Activated CD8-positive, alpha-beta memory T cell treated with anti-CD3 and anti-CD28 coated beads, Interleukin-2, amount 10 ng/mL, durations not matched to agents 7 days and 5 days (primary cell): Measurements from ENCODE around the gene ERI3. TPM values are rescaled to one million over a fixed set of nuclear protein-coding genes. Genes with fewer than 3 reads are reported as not detected.

Experiments used
- ATAC-seq: fragments of 150-1000 bp; cut with Tn5 transposase; one replicate; pipeline ENCODE4 v1.10.0; 2021; ENCODE audit warnings: moderate library complexity
- CTCF ChIA-PET: fragments of 350-600 bp; sonication (Branson Sonifier 250); formaldehyde crosslinking; loops from one replicate; lab custom pipeline; 2021; ENCODE audit warnings: antibody characterized with exemption; lab: Charles Lee
- DNase-seq: peaks from one replicate; pipeline ENCODE4 v3.0.0-alpha.2; 2020
- H3K27ac Mint-ChIP-seq: one replicate; pipeline ENCODE4 v1.8.0; 2021; ENCODE audit warnings: mild to moderate bottlenecking, mixed read lengths
- H3K27me3 Mint-ChIP-seq: one replicate; pipeline ENCODE4 v1.8.0; 2021; ENCODE audit warnings: mixed read lengths
- H3K36me3 Mint-ChIP-seq: one replicate; pipeline ENCODE4 v1.8.0; 2021; ENCODE audit warnings: mild to moderate bottlenecking, mixed read lengths
- H3K4me1 Mint-ChIP-seq: one replicate; pipeline ENCODE4 v1.8.0; 2021; ENCODE audit warnings: mixed read lengths
- H3K4me3 Mint-ChIP-seq: one replicate; pipeline ENCODE4 v1.8.0; 2021; ENCODE audit warnings: mild to moderate bottlenecking, moderate library complexity, mixed read lengths
- H3K9me3 Mint-ChIP-seq: one replicate; pipeline ENCODE4 v1.8.0; 2022; ENCODE audit warnings: low read depth, mixed read lengths
- total RNA-seq, 2 experiments: library from RNA; stranded (reverse); gene quantifications; one replicate each; pipeline ENCODE4 v1.2.3, GENCODE V29; 2021

The ERI3 gene
- total RNA-seq, 2 experiments from 2014 or later: 27.2 to 30.4 TPM

DNA sequence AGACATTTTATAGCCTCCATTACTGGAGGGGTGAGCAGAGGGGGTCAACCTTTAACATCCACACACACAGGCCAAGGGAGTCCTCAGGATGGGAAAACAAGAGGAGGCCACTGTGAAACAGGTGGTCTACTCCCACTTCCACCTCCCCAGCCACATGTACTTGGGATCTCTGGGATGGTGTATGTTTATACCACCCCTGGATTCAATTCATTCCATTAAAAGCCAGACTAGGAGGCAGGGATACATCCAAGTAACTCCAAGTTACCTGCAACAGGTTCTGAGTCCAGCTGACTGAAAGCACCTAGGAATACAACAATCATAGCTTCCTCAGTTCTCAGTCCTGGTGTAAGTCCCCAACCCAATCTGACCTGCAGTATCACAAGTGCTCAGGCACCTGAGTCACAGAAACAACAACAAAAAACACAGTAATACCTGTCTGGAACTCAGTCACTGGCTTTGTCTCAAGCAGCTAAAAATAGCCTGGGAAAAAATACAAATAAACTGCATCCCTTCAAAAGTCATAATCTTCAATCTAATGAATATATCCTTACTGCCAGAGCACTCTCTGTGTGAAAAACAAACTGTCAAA is 9.8 kb downstream of the ERI3 start:
- no peak for DNase-seq
- H3K27me3 Mint-ChIP-seq: no peaks in the 10 kb centered on the region
- no peaks in the 10 kb centered on the region for H3K36me3 Mint-ChIP-seq
- H3K4me3 Mint-ChIP-seq: no peak overlapping the region
- CTCF ChIA-PET: interaction anchor here (1.0 kb wide), 1 partner anchor 128 kb away, joined by 3 read pairs; no protein-coding TSS in a partner anchor
- H3K27ac Mint-ChIP-seq: no peak overlapping the region
- no peaks in the 10 kb centered on the region for H3K4me1 Mint-ChIP-seq
- no peaks in the 10 kb centered on the region for H3K9me3 Mint-ChIP-seq
- ATAC-seq: no peak

DNA sequence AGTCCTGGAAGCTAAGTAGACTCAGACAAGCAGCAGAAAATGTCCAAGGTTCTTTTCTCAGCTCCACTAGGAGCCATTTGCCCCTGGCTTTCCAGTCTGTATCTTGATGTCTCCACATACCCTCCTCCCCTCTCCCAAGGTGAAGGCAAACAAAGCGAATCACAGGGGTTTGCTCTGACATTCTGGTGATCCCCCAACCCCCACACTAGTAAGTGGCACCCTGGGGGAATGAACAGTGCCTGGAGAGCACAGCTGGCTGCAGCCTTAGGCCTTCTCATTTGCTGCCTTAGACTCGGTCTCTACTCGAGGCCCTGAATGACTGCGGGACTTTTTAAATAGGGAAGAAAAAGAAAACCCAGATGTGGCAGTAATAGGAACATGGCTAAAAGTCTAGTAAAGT is 15.3 kb downstream of the ERI3 start:
- CTCF ChIA-PET: no interaction called here
- no peak overlapping the region for H3K4me3 Mint-ChIP-seq
- no peak overlapping the region for H3K27ac Mint-ChIP-seq
- no peak for DNase-seq
- no peaks in the 10 kb centered on the region for H3K9me3 Mint-ChIP-seq
- H3K36me3 Mint-ChIP-seq: peaks cover 21% of the 10 kb centered on the region
- H3K27me3 Mint-ChIP-seq: no peaks in the 10 kb centered on the region
- H3K4me1 Mint-ChIP-seq: no peaks in the 10 kb centered on the region
- no peak for ATAC-seq

DNA sequence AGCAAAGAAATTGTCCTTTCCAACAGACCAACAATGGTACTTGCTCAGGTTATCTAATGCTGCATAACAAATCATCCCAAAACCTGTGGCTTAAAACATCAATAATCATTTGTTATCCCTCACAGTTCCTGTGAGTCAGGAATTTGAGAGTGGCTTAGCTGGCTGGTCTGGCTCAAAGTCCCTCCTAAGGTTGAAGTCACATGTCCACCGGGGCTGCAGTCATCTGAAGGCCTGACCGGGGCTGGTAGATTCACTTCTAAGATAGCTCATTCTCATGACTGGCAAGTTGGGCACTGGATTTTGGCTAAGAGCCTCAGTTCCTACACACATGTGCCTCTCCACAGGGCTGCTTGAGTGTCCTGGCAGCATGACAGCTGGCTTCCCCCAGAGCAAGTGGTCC is 16.9 kb downstream of the ERI3 start:
- Mint-ChIP-seq H3K4me1 (no peaks in the 10 kb centered on the region), H3K9me3 (no peaks in the 10 kb centered on the region), H3K4me3 (no peak overlapping the region), H3K36me3 (peaks cover 21% of the 10 kb centered on the region), H3K27me3 (no peaks in the 10 kb centered on the region), H3K27ac (no peak overlapping the region)
- ATAC-seq (no peak), DNase-seq (no peak)
- CTCF ChIA-PET: interaction anchor here (0.8 to 1.4 kb wide), 2 partner anchors 11 to 22 kb away, joined by 3 read pairs; no protein-coding TSS in a partner anchor

DNA sequence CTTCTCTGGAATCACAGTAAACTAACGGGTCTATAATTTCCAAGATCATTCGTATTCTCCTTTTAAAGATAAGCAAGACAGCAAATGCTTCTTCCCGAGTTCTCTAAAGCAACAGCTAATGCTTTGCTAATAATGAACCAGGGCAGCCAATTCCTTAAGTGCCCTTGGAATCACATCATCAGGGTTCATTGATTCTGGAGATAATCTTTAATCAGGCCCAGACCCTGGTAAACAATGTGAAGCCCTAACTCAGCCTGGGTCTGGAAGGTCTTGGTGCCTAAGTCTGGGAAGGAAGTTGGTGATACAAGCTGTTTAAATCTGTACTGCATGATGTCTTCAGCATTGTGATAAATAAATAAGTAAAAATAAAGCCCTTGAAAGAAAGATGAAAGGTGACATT is 18.4 kb downstream of the ERI3 start:
- CTCF ChIA-PET: no interaction called here
- no peak for DNase-seq
- no peaks in the 10 kb centered on the region for H3K27me3 Mint-ChIP-seq
- no peaks in the 10 kb centered on the region for H3K4me1 Mint-ChIP-seq
- peaks cover 21% of the 10 kb centered on the region for H3K36me3 Mint-ChIP-seq
- no peak overlapping the region for H3K4me3 Mint-ChIP-seq
- no peak for ATAC-seq
- H3K27ac Mint-ChIP-seq: no peak overlapping the region
- H3K9me3 Mint-ChIP-seq: no peaks in the 10 kb centered on the region

DNA sequence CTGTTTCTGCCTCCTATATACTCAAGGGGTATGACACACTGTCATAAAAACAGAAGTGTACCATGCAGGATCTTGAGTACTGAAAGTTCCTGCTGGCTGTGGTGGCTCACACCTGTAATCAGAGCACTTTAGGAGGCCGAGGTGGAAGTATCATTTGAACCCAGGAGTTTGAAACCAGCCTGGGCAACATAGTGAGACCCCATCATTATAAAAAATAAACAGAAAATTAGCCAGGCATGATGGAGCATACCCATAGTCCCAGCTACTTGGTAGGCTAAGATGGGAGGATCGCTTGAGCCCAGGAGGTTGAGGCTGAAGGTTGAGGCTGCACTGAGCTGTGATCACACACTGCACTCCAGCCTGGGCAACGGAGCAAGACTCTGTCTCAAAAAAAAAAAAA is 20.1 kb downstream of the ERI3 start:
- Mint-ChIP-seq H3K9me3 (no peaks in the 10 kb centered on the region), H3K4me3 (no peak overlapping the region), H3K36me3 (peaks cover 21% of the 10 kb centered on the region), H3K27me3 (no peaks in the 10 kb centered on the region), H3K27ac (no peak overlapping the region), H3K4me1 (no peaks in the 10 kb centered on the region)
- DNase-seq (no peak), ATAC-seq (no peak)
- CTCF ChIA-PET: no interaction called here

DNA sequence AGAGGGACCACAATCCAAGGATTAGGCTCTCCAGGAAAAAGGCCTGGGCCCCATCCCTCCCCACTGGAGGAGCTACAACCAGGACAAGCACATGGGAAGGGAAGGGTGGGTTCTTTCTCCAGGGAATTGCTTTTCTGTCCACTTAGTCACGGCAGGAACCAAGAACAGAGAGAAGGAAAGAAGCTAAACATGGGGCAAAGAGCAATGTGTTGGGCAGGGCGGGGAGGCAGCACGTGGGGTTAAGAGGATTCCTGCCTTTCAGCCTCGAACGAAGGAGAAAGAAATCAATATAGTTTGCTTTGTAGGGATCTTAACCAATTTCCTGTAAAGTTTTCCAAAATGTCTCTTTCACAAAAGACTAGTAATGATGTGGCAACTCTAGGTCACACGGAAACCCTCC is 21.7 kb downstream of the ERI3 start:
- CTCF ChIA-PET: no interaction called here
- Mint-ChIP-seq H3K27ac (no peak overlapping the region), H3K4me3 (no peak overlapping the region), H3K9me3 (no peaks in the 10 kb centered on the region), H3K4me1 (no peaks in the 10 kb centered on the region), H3K27me3 (no peaks in the 10 kb centered on the region), H3K36me3 (peaks cover 13% of the 10 kb centered on the region)
- ATAC-seq (no peak), DNase-seq (no peak)

DNA sequence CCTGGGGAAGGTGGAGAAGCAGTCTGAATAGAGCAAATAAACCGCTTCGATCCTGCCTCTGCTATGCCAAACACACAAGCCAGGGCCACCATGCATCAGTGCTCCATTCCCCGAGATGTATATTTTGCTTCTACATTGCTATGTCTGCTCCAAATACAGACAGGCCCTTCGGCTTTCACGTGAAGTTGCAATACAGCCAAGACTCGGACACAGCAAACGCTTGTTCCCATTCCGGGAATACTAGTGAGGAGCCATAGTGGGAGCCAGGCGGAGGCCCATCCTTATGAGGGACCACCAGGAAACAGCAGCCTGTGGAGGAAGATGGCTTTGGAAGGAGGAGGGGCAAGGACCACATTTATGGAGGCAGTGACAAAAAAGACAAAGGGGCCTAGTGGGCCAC is 22.6 kb downstream of the ERI3 start:
- Mint-ChIP-seq H3K9me3 (no peaks in the 10 kb centered on the region), H3K36me3 (peaks cover 5% of the 10 kb centered on the region), H3K27me3 (no peaks in the 10 kb centered on the region), H3K4me3 (no peak overlapping the region), H3K4me1 (no peaks in the 10 kb centered on the region), H3K27ac (no peak overlapping the region)
- no peak for DNase-seq
- no peak for ATAC-seq
- CTCF ChIA-PET: no interaction called here

DNA sequence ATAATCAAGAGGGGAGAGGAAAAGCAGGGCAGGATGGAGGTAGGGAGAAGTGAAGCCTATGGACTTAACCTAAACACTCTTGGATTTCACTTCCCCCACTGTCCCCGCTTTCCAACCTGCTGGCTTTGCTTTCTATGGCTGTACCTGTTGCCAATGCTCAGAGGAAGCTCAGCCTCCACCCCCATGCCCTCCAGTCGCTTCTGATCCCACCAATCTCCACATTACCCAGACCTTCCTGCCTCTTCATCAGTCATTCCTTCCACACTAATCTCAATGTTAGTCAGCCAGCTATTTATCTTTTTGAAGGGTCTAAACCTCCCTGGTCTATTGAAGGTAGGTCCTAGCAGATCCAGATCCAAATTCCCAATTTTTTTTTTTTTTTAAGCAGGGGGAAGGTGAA is 24.1 kb downstream of the ERI3 start:
- no peaks in the 10 kb centered on the region for H3K9me3 Mint-ChIP-seq
- peaks cover 1% of the 10 kb centered on the region for H3K36me3 Mint-ChIP-seq
- no peak overlapping the region for H3K27ac Mint-ChIP-seq
- H3K4me3 Mint-ChIP-seq: no peak overlapping the region
- CTCF ChIA-PET: no interaction called here
- no peaks in the 10 kb centered on the region for H3K27me3 Mint-ChIP-seq
- H3K4me1 Mint-ChIP-seq: no peaks in the 10 kb centered on the region
- no peak for DNase-seq
- ATAC-seq: no peak

DNA sequence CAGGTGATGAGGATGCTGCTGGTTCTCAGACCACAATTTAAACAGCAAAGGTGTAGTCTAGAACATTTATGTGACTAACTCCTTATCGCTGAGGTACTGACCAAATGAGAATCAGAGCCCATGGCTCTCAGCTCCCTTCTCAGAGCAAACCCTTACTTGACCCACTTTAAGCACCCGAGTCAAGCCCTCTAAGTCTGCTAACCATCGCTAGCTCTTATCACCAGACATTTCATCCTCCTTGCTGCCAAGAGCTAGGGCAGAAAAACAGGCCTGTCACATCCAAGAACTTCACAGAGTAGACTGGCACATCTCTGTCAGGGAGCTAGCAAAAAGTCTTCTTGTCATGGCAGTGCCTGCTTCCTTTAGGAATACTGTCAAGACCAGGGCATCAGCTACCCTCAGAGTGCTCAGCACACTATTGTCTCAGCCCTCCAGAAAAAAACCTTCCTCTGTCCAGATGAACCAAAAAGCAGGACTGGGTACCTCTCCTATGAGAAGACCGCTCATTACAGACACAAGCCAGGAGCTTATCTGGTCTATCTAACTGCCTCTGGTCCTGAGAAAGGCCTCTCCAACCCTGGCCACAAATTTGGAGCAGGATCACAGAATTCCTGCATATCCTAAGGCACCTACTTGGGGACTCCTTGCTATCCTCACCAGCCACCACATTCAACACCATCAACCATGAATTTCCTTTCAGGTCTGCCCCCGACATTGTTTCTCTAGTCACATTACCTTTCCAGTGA is 26.2 kb downstream of the ERI3 start:
- H3K9me3 Mint-ChIP-seq: no peaks in the 10 kb centered on the region
- H3K27ac Mint-ChIP-seq: no peak overlapping the region
- ATAC-seq (no peak), DNase-seq (no peak)
- no peak overlapping the region for H3K4me3 Mint-ChIP-seq
- H3K27me3 Mint-ChIP-seq: no peaks in the 10 kb centered on the region
- no peaks in the 10 kb centered on the region for H3K4me1 Mint-ChIP-seq
- CTCF ChIA-PET: interaction anchor here (0.9 to 1.2 kb wide), 2 partner anchors 111 to 324 kb away, joined by 3 read pairs; no protein-coding TSS in a partner anchor
- H3K36me3 Mint-ChIP-seq: no peaks in the 10 kb centered on the region

DNA sequence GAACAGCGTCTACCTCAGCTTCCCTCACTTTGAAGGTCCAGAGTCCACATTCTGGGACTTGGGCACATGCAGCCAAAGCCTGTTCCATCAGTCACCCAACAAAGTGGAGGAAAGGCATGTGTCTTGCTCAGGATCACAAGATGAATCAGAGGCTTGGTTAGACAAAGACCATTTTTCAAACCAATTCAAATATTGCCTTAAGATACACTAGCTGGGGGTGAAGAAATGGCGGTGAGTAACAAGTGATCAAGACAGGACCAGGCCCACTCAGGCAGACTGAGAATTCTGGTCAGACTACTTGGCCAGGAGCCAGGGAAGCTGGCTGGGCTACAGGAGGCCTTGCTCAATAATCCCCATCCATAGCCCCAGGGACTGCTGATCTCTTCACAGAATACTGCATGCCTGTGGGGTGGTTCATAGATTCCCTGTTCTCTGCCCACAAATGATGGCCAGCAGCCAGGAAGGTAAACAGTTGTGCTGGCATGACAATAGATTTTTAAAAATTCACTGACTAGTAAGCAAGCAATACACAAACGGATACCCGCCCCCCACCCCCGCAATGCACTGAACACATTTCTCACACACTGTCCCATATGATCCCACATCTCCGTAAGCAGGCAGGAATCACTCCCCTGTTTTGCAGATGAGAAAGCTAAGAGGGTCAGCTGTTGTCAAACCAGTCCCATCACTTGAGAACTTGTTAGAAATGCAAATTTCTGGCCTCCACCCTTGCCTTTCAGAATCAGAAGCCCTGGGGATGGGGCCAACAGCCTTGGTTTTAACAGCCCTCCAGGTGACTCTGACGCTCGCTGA is 27.2 kb downstream of the ERI3 start:
- H3K27me3 Mint-ChIP-seq: no peaks in the 10 kb centered on the region
- ATAC-seq: no peak
- CTCF ChIA-PET: interaction anchor here (0.9 to 1.2 kb wide), 2 partner anchors 10 to 325 kb away, joined by 3 to 4 read pairs; no protein-coding TSS in a partner anchor
- H3K9me3 Mint-ChIP-seq: no peaks in the 10 kb centered on the region
- H3K4me1 Mint-ChIP-seq: no peaks in the 10 kb centered on the region
- no peak overlapping the region for H3K27ac Mint-ChIP-seq
- no peaks in the 10 kb centered on the region for H3K36me3 Mint-ChIP-seq
- no peak for DNase-seq
- H3K4me3 Mint-ChIP-seq: no peak overlapping the region

DNA sequence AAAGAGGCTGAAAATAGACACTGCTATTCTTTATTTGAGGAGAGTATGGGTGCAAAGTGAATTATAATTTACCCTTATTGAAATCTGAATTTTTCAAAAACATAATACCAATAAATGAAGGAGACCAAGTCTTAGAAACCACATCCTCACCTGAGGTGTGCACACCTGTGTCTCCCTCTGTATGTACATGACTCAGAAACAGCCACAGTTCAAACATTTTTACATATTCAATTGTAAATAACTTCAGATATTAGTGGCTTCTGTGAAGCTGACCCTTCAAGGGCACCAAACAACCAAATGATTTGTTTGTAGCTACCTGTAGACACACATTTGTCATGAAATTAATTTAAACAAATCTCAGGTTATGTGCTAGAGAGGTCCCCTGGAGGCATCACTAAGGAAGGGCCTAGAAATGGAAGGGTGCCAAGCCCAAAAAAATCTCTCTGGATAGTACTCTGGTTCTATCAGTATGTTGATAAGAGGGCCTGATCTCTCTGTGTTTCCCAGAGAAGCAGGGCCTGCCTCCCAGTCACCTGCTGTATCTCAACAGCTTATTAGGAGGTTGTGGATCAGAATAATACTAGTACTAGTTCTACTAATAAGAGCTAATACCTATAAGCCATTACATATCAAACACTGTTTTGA is 28.1 kb downstream of the ERI3 start:
- Mint-ChIP-seq H3K4me1 (no peaks in the 10 kb centered on the region), H3K27me3 (no peaks in the 10 kb centered on the region), H3K9me3 (no peaks in the 10 kb centered on the region), H3K4me3 (no peak overlapping the region), H3K36me3 (no peaks in the 10 kb centered on the region), H3K27ac (no peak overlapping the region)
- ATAC-seq (no peak), DNase-seq (no peak)
- CTCF ChIA-PET: interaction anchor here (0.9 kb wide), 1 partner anchor 9 kb away, joined by 4 read pairs; no protein-coding TSS in a partner anchor

DNA sequence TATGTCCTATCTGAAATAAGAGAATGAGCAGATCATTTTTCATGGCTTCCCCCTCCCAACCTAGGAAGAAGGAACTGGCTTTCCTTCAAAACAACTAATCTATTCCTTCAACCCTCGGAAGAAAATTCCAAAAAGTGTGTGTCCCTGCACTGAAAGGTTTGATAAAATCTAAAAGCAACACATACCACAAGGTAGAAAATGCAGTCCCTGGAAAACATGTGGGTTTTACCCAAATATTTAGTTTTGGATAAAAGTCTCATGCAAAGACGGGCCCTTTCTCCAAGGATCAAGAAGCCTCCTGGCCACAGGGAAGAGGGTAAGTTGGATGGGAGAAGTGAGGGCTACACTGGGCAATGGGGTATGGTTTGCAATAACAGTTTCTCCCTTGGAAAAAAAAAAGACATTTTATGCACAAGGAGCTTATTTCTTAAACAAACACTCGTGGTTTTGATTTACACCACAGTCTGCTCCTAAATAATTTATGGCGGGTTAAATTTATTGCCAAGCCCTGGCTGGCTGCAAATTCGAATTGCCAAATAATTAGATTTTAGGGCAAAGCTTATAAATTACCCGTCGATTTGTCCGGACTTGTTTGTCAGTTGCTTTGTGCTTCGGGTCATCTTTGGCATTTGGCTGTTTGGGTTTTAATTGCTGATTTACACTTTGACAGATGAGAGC is 28.9 kb downstream of the ERI3 start:
- Mint-ChIP-seq H3K27me3 (no peaks in the 10 kb centered on the region), H3K4me3 (no peak overlapping the region), H3K27ac (no peak overlapping the region), H3K36me3 (no peaks in the 10 kb centered on the region), H3K9me3 (no peaks in the 10 kb centered on the region), H3K4me1 (no peaks in the 10 kb centered on the region)
- ATAC-seq (no peak), DNase-seq (no peak)
- CTCF ChIA-PET: no interaction called here

DNA sequence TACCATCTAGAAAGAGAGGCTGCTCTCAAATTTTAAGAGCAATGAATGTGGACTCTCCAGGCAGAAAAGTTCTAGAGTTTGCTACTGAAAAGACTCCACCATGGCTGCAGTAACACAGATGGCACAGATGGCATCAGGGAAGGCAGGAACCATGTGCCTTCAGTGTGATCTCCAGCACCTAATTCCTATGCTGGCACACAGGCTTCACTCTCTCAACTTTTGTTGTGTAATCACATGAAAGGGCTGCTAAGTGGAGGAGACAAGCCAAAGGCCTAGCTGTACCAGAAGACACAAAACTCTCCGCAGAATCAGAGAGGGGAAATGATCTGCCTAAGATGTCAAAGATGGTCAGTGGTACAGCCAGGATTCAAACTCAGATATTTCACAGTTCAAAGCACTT is 31.1 kb downstream of the ERI3 start:
- Mint-ChIP-seq H3K27me3 (no peaks in the 10 kb centered on the region), H3K9me3 (no peaks in the 10 kb centered on the region), H3K36me3 (peaks cover 1% of the 10 kb centered on the region), H3K4me1 (no peaks in the 10 kb centered on the region), H3K4me3 (no peak overlapping the region), H3K27ac (no peak overlapping the region)
- ATAC-seq (no peak), DNase-seq (no peak)
- CTCF ChIA-PET: no interaction called here
